ENCODE results near the gene BABAM1.
"Not testable (repeated sequence)": the region's sequence is repeated elsewhere in the genome, so short reads cannot be mapped to it uniquely, and the experiment has no call there.

- TF ChIP-seq, protein P1, sequence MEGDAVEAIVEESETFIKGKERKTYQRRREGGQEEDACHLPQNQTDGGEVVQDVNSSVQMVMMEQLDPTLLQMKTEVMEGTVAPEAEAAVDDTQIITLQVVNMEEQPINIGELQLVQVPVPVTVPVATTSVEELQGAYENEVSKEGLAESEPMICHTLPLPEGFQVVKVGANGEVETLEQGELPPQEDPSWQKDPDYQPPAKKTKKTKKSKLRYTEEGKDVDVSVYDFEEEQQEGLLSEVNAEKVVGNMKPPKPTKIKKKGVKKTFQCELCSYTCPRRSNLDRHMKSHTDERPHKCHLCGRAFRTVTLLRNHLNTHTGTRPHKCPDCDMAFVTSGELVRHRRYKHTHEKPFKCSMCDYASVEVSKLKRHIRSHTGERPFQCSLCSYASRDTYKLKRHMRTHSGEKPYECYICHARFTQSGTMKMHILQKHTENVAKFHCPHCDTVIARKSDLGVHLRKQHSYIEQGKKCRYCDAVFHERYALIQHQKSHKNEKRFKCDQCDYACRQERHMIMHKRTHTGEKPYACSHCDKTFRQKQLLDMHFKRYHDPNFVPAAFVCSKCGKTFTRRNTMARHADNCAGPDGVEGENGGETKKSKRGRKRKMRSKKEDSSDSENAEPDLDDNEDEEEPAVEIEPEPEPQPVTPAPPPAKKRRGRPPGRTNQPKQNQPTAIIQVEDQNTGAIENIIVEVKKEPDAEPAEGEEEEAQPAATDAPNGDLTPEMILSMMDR (IDR thresholded peaks at IDR 0.05; ENCODE audit: low read depth, low read length, poor library complexity, severe bottlenecking): not testable (repeated sequence)
- TF ChIP-seq EZH2phosphoT487 (IDR thresholded peaks at IDR 0.05; ENCODE audit: borderline replicate concordance, low read length): not testable (repeated sequence)
Measured at GRCh38 chr19:17274892-17275291, 7.6 kb downstream of the BABAM1 start.

Measured in DOHH2 (cell line).